NCI-H1436 (cell line): ENCODE data around the gene GTF3C5.
"Not testable (repeated sequence)": the region's sequence is repeated elsewhere in the genome, so short reads cannot be mapped to it uniquely, and the experiment has no call there.

ENCODE experiments used
- DNase-seq: peaks from one replicate; lab custom pipeline; 2025; lab: John Stamatoyannopoulos, UW

The GTF3C5 gene

GRCh38 chr9:133030317-133031129 is at the start of gene GTF3C5:
Gene GTF3C5, plus strand, starts transcription at chr9:133030997. Its CDS starts 15 bp downstream, at chr9:133031012.
- DNase-seq, result peak; percentile 98

GRCh38 chr9:132982458-132982857 is 48.3 kb upstream of the GTF3C5 start:
- no peak for DNase-seq

- no peak for DNase-seq
These were observed 47.2 kb upstream of the GTF3C5 start for GRCh38 chr9:132983491-132984201.

GRCh38 chr9:132984202-132985070 is 46.4 kb upstream of the GTF3C5 start:
- DNase-seq, result no peak

GRCh38 chr9:132985071-132985350 is 45.8 kb upstream of the GTF3C5 start:
- DNase-seq, result no peak

- DNase-seq, result no peak
These were observed 45.3 kb upstream of the GTF3C5 start for GRCh38 chr9:132985489-132985888.

GRCh38 chr9:132986114-132986513 is 44.7 kb upstream of the GTF3C5 start:
- no peak for DNase-seq

GRCh38 chr9:132986640-132987620 is 43.9 kb upstream of the GTF3C5 start:
- no peak for DNase-seq

- DNase-seq, result no peak
These were observed 42.4 kb upstream of the GTF3C5 start for GRCh38 chr9:132988244-132989013.

- DNase-seq, result no peak
These were observed 41.8 kb upstream of the GTF3C5 start for GRCh38 chr9:132989014-132989310.

- no peak for DNase-seq
These were observed 41.3 kb upstream of the GTF3C5 start for GRCh38 chr9:132989414-132989996.

- not testable (repeated sequence) for DNase-seq
These were observed 40.7 kb upstream of the GTF3C5 start for GRCh38 chr9:132989998-132990557.

GRCh38 chr9:132990781-132991180 is 40.0 kb upstream of the GTF3C5 start:
- no peak for DNase-seq

GRCh38 chr9:132991351-132992300 is 39.2 kb upstream of the GTF3C5 start:
- DNase-seq, result no peak

GRCh38 chr9:132993511-132993939 is 37.3 kb upstream of the GTF3C5 start:
- no peak for DNase-seq

GRCh38 chr9:132994410-132995120 is 36.2 kb upstream of the GTF3C5 start:
- DNase-seq, result no peak

GRCh38 chr9:132995121-132995420 is 35.7 kb upstream of the GTF3C5 start:
- no peak for DNase-seq

- DNase-seq, result no peak
These were observed 34.9 kb upstream of the GTF3C5 start for GRCh38 chr9:132995879-132996278.
